HepG2 (cell line): ENCODE measurements around the gene SQSTM1. TPM values are rescaled to one million over a fixed set of nuclear protein-coding genes. Genes with fewer than 3 reads are reported as not detected.

Source experiments
- CEBPG ChIP-seq: IDR thresholded peaks from 2 replicates; pipeline ENCODE4 v1.6.1; 2016
- IKZF1 ChIP-seq: fragments of 450-650 bp; IDR thresholded peaks from 2 replicates; pipeline ENCODE4 v1.7.1; 2016
- LCORL ChIP-seq, 2 experiments: fragments of 450-650 bp in 1 of 2; sonication (generic) in 1 of 2; formaldehyde crosslinking in 1 of 2; IDR thresholded peaks; 2 replicates each; pipeline versions ENCODE4 v1.5.0 to v1.6.1; 2017 to 2020; ENCODE audit warnings: antibody characterized with exemption in 1 of 2, missing genetic modification reagents in 1 of 2
- PHF8 ChIP-seq: sonication (generic); formaldehyde crosslinking; IDR thresholded peaks from 2 replicates; pipeline ENCODE4 v1.5.0; 2020; ENCODE audit warnings: missing genetic modification reagents
- TCF7 ChIP-seq: sonication (generic); IDR thresholded peaks from 2 replicates; pipeline ENCODE4 v1.6.1; 2016; ENCODE audit warnings: antibody characterized with exemption, low read depth
- U2AF2 ChIP-seq: fragments of 200-400 bp; formaldehyde crosslinking; IDR thresholded peaks from 2 replicates; pipeline ENCODE4 v1.6.1; 2017; ENCODE audit warnings: low read depth, mild to moderate bottlenecking, low read length
- ZBTB20 ChIP-seq: sonication (generic); formaldehyde crosslinking; IDR thresholded peaks from 2 replicates; pipeline ENCODE4 v1.8.1; 2023; ENCODE audit warnings: missing genetic modification reagents, low read depth, mild to moderate bottlenecking, borderline replicate concordance
- ZFP37 ChIP-seq: sonication (generic); formaldehyde crosslinking; IDR thresholded peaks from 2 replicates; pipeline ENCODE4 v1.4.0; 2020; ENCODE audit warnings: missing genetic modification reagents, borderline replicate concordance
- ZNF282 ChIP-seq: fragments of 450-650 bp; IDR thresholded peaks from 2 replicates; pipeline ENCODE4 v1.6.1; 2018; ENCODE audit not compliant: partially characterized antibody
- ZNF407 ChIP-seq: sonication (generic); formaldehyde crosslinking; IDR thresholded peaks from one replicate; pipeline ENCODE4 v1.5.1; 2020; ENCODE audit warnings: mild to moderate bottlenecking, missing genetic modification reagents; ENCODE audit errors: not compliant biosample characterization
- ZNF605 ChIP-seq: sonication (generic); formaldehyde crosslinking; IDR thresholded peaks from 2 replicates; pipeline ENCODE4 v1.8.0; 2022; ENCODE audit warnings: mild to moderate bottlenecking, missing genetic modification reagents
- polyA plus RNA-seq, 8 experiments: library from polyadenylated mRNA; depleted of rRNA in 3 of 8; stranded (reverse) in 7 of 8; unstranded in 1 of 8; fragments of >200 nt; fragmentation: Illumina TruSeq in 4 of 8; extraction: Trizol in 4 of 8; gene quantifications; 2 replicates each; pipeline versions ENCODE4 v1.2.1 to v1.2.3, GENCODE V29; 2011 to 2016; ENCODE audit warnings: low read depth in 4 of 8, missing spikeins in 1 of 8, mixed read lengths in 1 of 8; ENCODE audit not compliant: insufficient read depth in 1 of 8
- total RNA-seq, 5 experiments: library from RNA; depleted of rRNA; stranded (reverse); fragments of >200 nt; fragmentation: Illumina TruSeq; extraction: Trizol; gene quantifications; 2 replicates each; pipeline ENCODE4 v1.2.3, GENCODE V29; 2016; ENCODE audit warnings: low read depth in 1 of 5
- TF ChIP-seq, protein P1 (sequence below): sonication (generic); formaldehyde crosslinking; IDR thresholded peaks from 2 replicates; pipeline ENCODE4 v1.5.0; 2020; ENCODE audit warnings: missing genetic modification reagents, mild to moderate bottlenecking, borderline replicate concordance
- TF ChIP-seq, protein P2 (sequence below): sonication (generic); formaldehyde crosslinking; IDR thresholded peaks from 2 replicates; pipeline ENCODE4 v1.8.0; 2022; ENCODE audit warnings: mild to moderate bottlenecking, missing genetic modification reagents; ENCODE audit not compliant: insufficient replicate concordance

Gene SQSTM1
- total and polyA plus RNA-seq, 2 of the 13 experiments (the other 11 are each of a cell fraction or from before 2014, with no cell fraction given), result 90.9 to 160 TPM

DNA sequence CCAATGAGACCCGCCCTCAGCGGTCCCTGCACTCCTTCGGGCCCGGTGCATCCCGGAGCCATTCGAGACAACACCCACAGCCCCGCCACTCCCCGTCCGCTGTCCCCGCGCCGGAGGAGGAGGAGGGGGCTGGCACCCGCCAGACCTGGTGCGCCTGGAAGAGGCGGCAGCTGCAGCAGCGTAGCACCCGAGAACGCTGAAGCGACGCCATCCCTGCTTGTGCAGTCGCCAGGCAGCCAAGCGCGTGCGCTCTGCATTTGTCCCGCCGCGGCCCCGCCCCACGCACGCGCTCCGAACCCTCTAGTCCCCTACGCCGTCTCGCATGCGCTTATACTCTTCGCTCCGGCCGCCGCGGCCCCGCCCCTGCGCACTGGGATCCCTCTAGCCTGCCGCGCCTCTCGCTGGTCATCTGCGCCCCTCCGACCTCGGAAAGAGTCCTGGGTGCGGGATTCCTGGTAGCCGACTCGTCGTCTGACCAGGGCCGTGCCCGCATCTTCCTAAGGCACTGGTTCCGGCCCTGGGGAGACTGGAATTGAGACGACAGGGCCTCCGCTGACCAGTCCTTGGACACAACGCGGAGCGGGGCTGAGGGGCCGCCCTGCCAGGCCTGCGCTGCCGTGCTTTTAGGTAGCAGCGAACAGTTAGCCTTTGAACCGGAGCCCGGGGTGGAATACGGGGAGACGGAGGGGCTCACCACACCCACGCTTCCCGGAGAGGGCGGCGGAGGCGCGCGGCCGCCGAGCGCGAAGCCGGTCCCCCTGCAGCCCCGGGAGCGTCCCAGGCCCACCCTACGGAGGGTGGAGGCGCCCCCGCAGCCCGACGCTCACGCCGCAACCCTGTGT is 38.1 kb downstream of the SQSTM1 start, which contains the start of gene MRNIP (continued):
- TF ChIP-seq TCF7, result no peak
- peak; percentile 73; the same call in 1 of the 2 replicates for TF ChIP-seq ZFP37 (CRISPR knock-in tag)
- TF ChIP-seq ZBTB20 (CRISPR knock-in tag), result peak; percentile 91
- 0 out of 2 replicates have a peak, but pooled peaks have one; percentile 32 for TF ChIP-seq U2AF2
- no peak; the same call in 1 of the 2 replicates for TF ChIP-seq CEBPG
- TF ChIP-seq PHF8 (CRISPR knock-in tag), result peak; percentile 95
- no peak for TF ChIP-seq LCORL (IDR thresholded peaks at IDR 0.05)
- TF ChIP-seq LCORL (CRISPR knock-in tag; IDR thresholded peaks at IDR 0.05), result peak; percentile 94
- TF ChIP-seq ZNF282, result no peak
- peak; percentile 96 for TF ChIP-seq ZNF605 (CRISPR knock-in tag)
- TF ChIP-seq, protein P1, sequence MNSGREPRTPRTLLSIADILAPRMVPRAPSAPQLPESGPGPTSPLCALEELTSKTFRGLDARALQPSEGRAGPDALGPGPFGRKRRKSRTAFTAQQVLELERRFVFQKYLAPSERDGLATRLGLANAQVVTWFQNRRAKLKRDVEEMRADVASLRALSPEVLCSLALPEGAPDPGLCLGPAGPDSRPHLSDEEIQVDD, result no peak
- TF ChIP-seq ZNF407 (CRISPR knock-in tag), result peak; percentile 85
- TF ChIP-seq, protein P2, sequence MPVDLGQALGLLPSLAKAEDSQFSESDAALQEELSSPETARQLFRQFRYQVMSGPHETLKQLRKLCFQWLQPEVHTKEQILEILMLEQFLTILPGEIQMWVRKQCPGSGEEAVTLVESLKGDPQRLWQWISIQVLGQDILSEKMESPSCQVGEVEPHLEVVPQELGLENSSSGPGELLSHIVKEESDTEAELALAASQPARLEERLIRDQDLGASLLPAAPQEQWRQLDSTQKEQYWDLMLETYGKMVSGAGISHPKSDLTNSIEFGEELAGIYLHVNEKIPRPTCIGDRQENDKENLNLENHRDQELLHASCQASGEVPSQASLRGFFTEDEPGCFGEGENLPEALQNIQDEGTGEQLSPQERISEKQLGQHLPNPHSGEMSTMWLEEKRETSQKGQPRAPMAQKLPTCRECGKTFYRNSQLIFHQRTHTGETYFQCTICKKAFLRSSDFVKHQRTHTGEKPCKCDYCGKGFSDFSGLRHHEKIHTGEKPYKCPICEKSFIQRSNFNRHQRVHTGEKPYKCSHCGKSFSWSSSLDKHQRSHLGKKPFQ (CRISPR knock-in tag), result peak; percentile 76
- no peak for TF ChIP-seq IKZF1
